CD4-positive, alpha-beta T cell (primary cell): ENCODE results near the gene STX10. TPM values are rescaled to one million over a fixed set of nuclear protein-coding genes. Genes with fewer than 3 reads are reported as not detected.
A peak's percentile ranks its signal among the peaks of the same experiment; 100 is the strongest.

ENCODE experiments used
- ATAC-seq: fragments of 200-7000 bp; cut with Tn5 transposase; one replicate; pipeline ENCODE4 v1.10.0; 2022; ENCODE audit warnings: mild to moderate bottlenecking; ENCODE audit not compliant: poor library complexity
- CTCF ChIA-PET: fragments of 350-600 bp; sonication (Branson Sonifier 250); formaldehyde crosslinking; loops from one replicate; lab custom pipeline; 2021; ENCODE audit warnings: antibody characterized with exemption, inconsistent platforms; lab: Charles Lee
- POLR2A ChIA-PET: fragments of 350-600 bp; sonication (Branson Sonifier 250); formaldehyde crosslinking; loops from one replicate; lab custom pipeline; 2021; ENCODE audit warnings: antibody characterized with exemption, inconsistent platforms; lab: Charles Lee
- DNase-seq, 14 experiments: peaks; one replicate each; pipeline ENCODE4 v3.0.0-alpha.2; 2013 to 2020; ENCODE audit warnings: mixed read lengths in 2 of 14
- H3K27ac ChIP-seq, 2 donors: one replicate each; pipeline versions ENCODE4 v1.5.1 to v1.7.0; 2013; ENCODE audit warnings: low read length in 2 of 2, low read depth in 1 of 2, mild to moderate bottlenecking in 1 of 2
- H3K27me3 ChIP-seq, 2 experiments: 1 replicate in 1 of 2; 2 replicates in 1 of 2; pipeline versions ENCODE4 v1.6.1 to v1.7.0; 2013; ENCODE audit warnings: low read length in 2 of 2, control low read depth in 1 of 2, mild to moderate bottlenecking in 1 of 2, moderate library complexity in 1 of 2; ENCODE audit not compliant: insufficient read depth in 2 of 2, control insufficient read depth in 1 of 2
- H3K36me3 ChIP-seq: one replicate; pipeline ENCODE4 v1.6.1; 2013; ENCODE audit warnings: low read length, control low read depth; ENCODE audit not compliant: insufficient read depth
- H3K4me1 ChIP-seq: one replicate; pipeline ENCODE4 v1.6.1; 2013; ENCODE audit warnings: low read length, control low read depth; ENCODE audit not compliant: insufficient read depth
- H3K4me3 ChIP-seq: one replicate; pipeline ENCODE4 v1.5.1; 2013; ENCODE audit warnings: mild to moderate bottlenecking, low read length, moderate library complexity
- H3K9me3 ChIP-seq, 2 experiments: 1 replicate in 1 of 2; 2 replicates in 1 of 2; pipeline versions ENCODE4 v1.6.1 to v1.7.0; 2013; ENCODE audit warnings: low read length in 2 of 2, mild to moderate bottlenecking in 2 of 2, control low read depth in 1 of 2, moderate library complexity in 1 of 2; ENCODE audit not compliant: control insufficient read depth in 1 of 2, insufficient read depth in 1 of 2
- H3K27ac Mint-ChIP-seq: one replicate; pipeline ENCODE4 v1.8.0; 2020; ENCODE audit warnings: mixed read lengths
- H3K27me3 Mint-ChIP-seq: one replicate; pipeline ENCODE4 v1.8.0; 2021; ENCODE audit warnings: mixed read lengths
- H3K36me3 Mint-ChIP-seq: one replicate; pipeline ENCODE4 v1.8.0; 2021; ENCODE audit warnings: low read depth, mixed read lengths
- H3K4me1 Mint-ChIP-seq: one replicate; pipeline ENCODE4 v1.8.0; 2021; ENCODE audit warnings: low read depth, mixed read lengths
- H3K4me3 Mint-ChIP-seq: one replicate; pipeline ENCODE4 v1.8.0; 2020; ENCODE audit warnings: mild to moderate bottlenecking, mixed read lengths
- H3K9me3 Mint-ChIP-seq: one replicate; pipeline ENCODE4 v1.8.0; 2020; ENCODE audit warnings: mixed read lengths
- CTCF ChIP-seq: fragments of 200-600 bp; IDR thresholded peaks from one replicate; pipeline ENCODE4 v1.8.0; 2022; ENCODE audit warnings: antibody characterized with exemption, mild to moderate bottlenecking
- intact Hi-C, 2 experiments: fragments of 100-400 bp; cut with DNase I in 1 of 2; cut with micrococcal nuclease in 1 of 2; formaldehyde crosslinking; loops; one replicate each; pipeline versions ENCODE4 v1.15.1 to v1.9.0; 2023 to 2025; cut with DNase I, micrococcal nuclease
- total RNA-seq, 174 experiments: library from RNA in 2 of 174; stranded (reverse) in 2 of 174; gene quantifications; one replicate each; pipeline ENCODE4 v1.2.3 and lab custom pipeline; 2021 to 2026

STX10 gene
- total RNA-seq, 2 experiments from 2014 or later, result 40.9 to 43.9 TPM

- peaks cover 10% of the 10 kb centered on the region for H3K36me3 Mint-ChIP-seq
- Histone ChIP-seq H3K27ac (peak within 1 kb of the TSS; percentile 41 to 73), H3K4me3 (peak within 1 kb of the TSS; percentile 67), H3K4me1 (peaks cover 82% of the 10 kb centered on the region), H3K9me3 (no peaks in the 10 kb centered on the region), H3K36me3 (peaks cover 10% of the 10 kb centered on the region), H3K27me3 (peaks cover under 1 to 5% of the 10 kb centered on the region in 2 experiments)
- TF ChIP-seq CTCF, result no peak
- H3K4me1 Mint-ChIP-seq, result peaks cover 51% of the 10 kb centered on the region
- intact Hi-C loops, result no loop called here
- ChIA-PET POLR2A (interaction anchor here (1.2 to 2.5 kb wide), 2 partner anchors 8 to 15 kb away, joined by 4 to 16 read pairs; partner anchors contain the start of gene NACC1), CTCF (interaction anchor here (0.7 to 2.5 kb wide), 6 partner anchors 14 to 278 kb away, joined by 3 to 17 read pairs (median 4); partner anchors contain the start of genes NACC1 and TRMT1)
- peak within 1 kb of the TSS; percentile 76 for H3K27ac Mint-ChIP-seq
- peak within 1 kb of the TSS; percentile 83 for H3K4me3 Mint-ChIP-seq
- ATAC-seq (no peak), DNase-seq (peak in 4 of 14 experiments; percentile 53 to 69 (median 56))
- peaks cover 7% of the 10 kb centered on the region for H3K27me3 Mint-ChIP-seq
- no peaks in the 10 kb centered on the region for H3K9me3 Mint-ChIP-seq
Observed at GRCh38 chr19:13102666-13103580, 47.3 kb downstream of the STX10 start, which contains the start of gene LYL1. TSS of gene LYL1 (minus strand) at chr19:13102858. CDS start at chr19:13101171, 1,687 bp downstream.

GRCh38 chr19:13102416-13102665 is 47.8 kb downstream of the STX10 start:
- Histone ChIP-seq H3K27ac (peak overlapping the region in 1 of 2 donors; percentile 73), H3K36me3 (peaks cover 8% of the 10 kb centered on the region), H3K4me3 (peak overlapping the region; percentile 67), H3K4me1 (peaks cover 88% of the 10 kb centered on the region), H3K9me3 (no peaks in the 10 kb centered on the region), H3K27me3 (peaks cover 7 to 9% of the 10 kb centered on the region in 2 experiments)
- ChIA-PET CTCF (interaction anchor here (0.5 to 1.3 kb wide), 3 partner anchors 125 to 137 kb away, joined by 3 to 4 read pairs (median 4); no protein-coding TSS in a partner anchor), POLR2A (interaction anchor here (1.2 to 3.5 kb wide), 4 partner anchors 15 to 53 kb away, joined by 3 to 38 read pairs (median 18); partner anchors contain the start of genes NACC1 and TRMT1)
- ATAC-seq (no peak), DNase-seq (peak in 1 of 14 experiments; percentile 19)
- H3K9me3 Mint-ChIP-seq, result no peaks in the 10 kb centered on the region
- peak overlapping the region; percentile 83 for H3K4me3 Mint-ChIP-seq
- H3K36me3 Mint-ChIP-seq, result peaks cover 6% of the 10 kb centered on the region
- H3K27me3 Mint-ChIP-seq, result peaks cover 8% of the 10 kb centered on the region
- no peak for TF ChIP-seq CTCF
- H3K27ac Mint-ChIP-seq, result peak overlapping the region; percentile 76
- intact Hi-C loops, result no loop called here
- peaks cover 53% of the 10 kb centered on the region for H3K4me1 Mint-ChIP-seq

- Histone ChIP-seq H3K4me1 (peaks cover 93% of the 10 kb centered on the region), H3K27ac (peak overlapping the region in 1 of 2 donors; percentile 73), H3K9me3 (no peaks in the 10 kb centered on the region), H3K4me3 (peak overlapping the region; percentile 67), H3K27me3 (peaks cover 11 to 12% of the 10 kb centered on the region in 2 experiments), H3K36me3 (peaks cover 7% of the 10 kb centered on the region)
- intact Hi-C loops, result no loop called here
- H3K9me3 Mint-ChIP-seq, result no peaks in the 10 kb centered on the region
- ChIA-PET CTCF (interaction anchor here (0.5 to 1.3 kb wide), 3 partner anchors 124 to 136 kb away, joined by 3 to 4 read pairs (median 4); no protein-coding TSS in a partner anchor), POLR2A (interaction anchor here (1.3 to 3.5 kb wide), 3 partner anchors 16 to 53 kb away, joined by 3 to 38 read pairs (median 32); partner anchors contain the start of genes NACC1 and TRMT1)
- TF ChIP-seq CTCF, result no peak
- ATAC-seq (no peak), DNase-seq (no peak)
- H3K4me3 Mint-ChIP-seq, result peak overlapping the region; percentile 83
- peak overlapping the region; percentile 76 for H3K27ac Mint-ChIP-seq
- H3K27me3 Mint-ChIP-seq, result peaks cover 13% of the 10 kb centered on the region
- peaks cover 58% of the 10 kb centered on the region for H3K4me1 Mint-ChIP-seq
- H3K36me3 Mint-ChIP-seq, result peaks cover 5% of the 10 kb centered on the region
Observed at GRCh38 chr19:13101590-13102415, 48.4 kb downstream of the STX10 start.
